Gastroesophageal sphincter (tissue), 4 donors: Measurements from ENCODE around the gene NDUFAF7. TPM values are rescaled to one million over a fixed set of nuclear protein-coding genes. Genes with fewer than 3 reads are reported as not detected.
"Not testable (repeated sequence)": the region's sequence is repeated elsewhere in the genome, so short reads cannot be mapped to it uniquely, and the experiment has no call there.

ENCODE experiments used
- ATAC-seq: fragments of 150-250 bp; one replicate; pipeline ENCODE4 v1.9.1; 2016; ENCODE audit warnings: mild to moderate bottlenecking, moderate library complexity
- H3K27ac ChIP-seq, 4 donors: fragments of 200-600 bp; sonication (generic) in 3 of 4; 1 replicate in 3 of 4; 2 replicates in 1 of 4; pipeline ENCODE4 v1.5.1; 2016 to 2019
- H3K27me3 ChIP-seq: fragments of 200-600 bp; sonication (generic); one replicate; pipeline ENCODE4 v1.5.1; 2019
- H3K36me3 ChIP-seq, 2 donors: fragments of 200-600 bp; sonication (generic); one replicate each; pipeline ENCODE4 v1.5.1; 2019; ENCODE audit warnings: control low read depth in 1 of 2
- H3K4me1 ChIP-seq, 3 donors: fragments of 200-600 bp; sonication (generic); 1 replicate in 2 of 3; 2 replicates in 1 of 3; pipeline ENCODE4 v1.5.1; 2016 to 2019; ENCODE audit warnings: control low read depth in 2 of 3
- H3K4me3 ChIP-seq, 2 donors: fragments of 200-600 bp; sonication (generic); one replicate each; pipeline ENCODE4 v1.5.1; 2019; ENCODE audit warnings: mild to moderate bottlenecking in 1 of 2, moderate library complexity in 1 of 2
- H3K9me3 ChIP-seq, 3 donors: fragments of 200-600 bp; sonication (generic); one replicate each; pipeline ENCODE4 v1.5.1; 2017 to 2019; ENCODE audit warnings: control low read depth in 2 of 3
- EP300 ChIP-seq: sonication (generic); formaldehyde crosslinking; IDR thresholded peaks from one replicate; pipeline ENCODE4 v1.6.1; 2017; ENCODE audit warnings: antibody characterized with exemption, mild to moderate bottlenecking
- POLR2A ChIP-seq, 2 donors: fragments of 450-650 bp; IDR thresholded peaks; one replicate each; pipeline ENCODE4 v1.6.1; 2017; ENCODE audit warnings: antibody characterized with exemption in 2 of 2, mild to moderate bottlenecking in 2 of 2, moderate library complexity in 1 of 2
- POLR2AphosphoS5 ChIP-seq: sonication (generic); formaldehyde crosslinking; IDR thresholded peaks from one replicate; pipeline ENCODE4 v1.6.1; 2017; ENCODE audit warnings: antibody characterized with exemption
- WGBS, 2 donors: methylation state at CpG; one replicate each; pipeline ENCODE4 v1.1.5; 2018; ENCODE audit warnings: low coverage in 1 of 2; 5-methylcytosine and 5-hydroxymethylcytosine counted together
- total RNA-seq, 4 donors: library from RNA; depleted of rRNA; stranded (reverse); fragments of >200 nt; gene quantifications; one replicate each; pipeline ENCODE4 v1.1.0, GENCODE V29; 2016
- TF ChIP-seq, protein P1 (sequence below), 4 experiments: fragments of 200-600 bp in 2 of 4; fragments of 450-650 bp in 2 of 4; sonication (generic) in 1 of 4; IDR thresholded peaks; one replicate each; pipeline ENCODE4 v1.5.1; 2017 to 2019; ENCODE audit warnings: antibody characterized with exemption in 4 of 4, mild to moderate bottlenecking in 2 of 4, moderate library complexity in 2 of 4

Gene NDUFAF7
- total RNA-seq, 4 donors from 2014 or later: 18.1 to 23.2 (median 19.4) TPM

DNA sequence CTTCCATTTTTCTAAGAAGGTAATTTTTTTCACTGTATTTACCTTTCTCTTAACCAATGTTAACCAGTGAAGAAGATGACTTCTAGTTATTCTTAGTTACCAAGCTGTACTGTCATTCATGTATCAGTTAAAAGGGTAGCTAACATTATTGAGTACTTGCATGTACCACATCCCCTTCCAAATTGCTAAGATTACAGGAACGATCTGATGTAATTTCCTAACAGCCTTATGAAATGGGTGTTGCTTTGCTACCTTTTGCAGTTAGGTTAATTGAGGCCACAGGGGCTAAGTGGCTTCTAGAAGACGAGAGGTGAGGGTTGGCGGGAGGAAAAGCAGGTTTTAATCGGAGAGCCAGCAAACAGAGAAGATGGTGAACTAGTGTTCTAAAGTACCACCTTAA is 41.2 kb upstream of the NDUFAF7 start:
- Histone ChIP-seq H3K36me3 (no peaks in the 10 kb centered on the region), H3K4me1 (no peaks in the 10 kb centered on the region), H3K4me3 (no peak overlapping the region), H3K27me3 (no peaks in the 10 kb centered on the region), H3K27ac (no peak overlapping the region), H3K9me3 (no peaks in the 10 kb centered on the region)
- no peak for ATAC-seq
- TF ChIP-seq EP300 (no peak), POLR2A (IDR thresholded peaks at IDR 0.05) (no peak), POLR2AphosphoS5 (no peak)
- TF ChIP-seq, protein P1, sequence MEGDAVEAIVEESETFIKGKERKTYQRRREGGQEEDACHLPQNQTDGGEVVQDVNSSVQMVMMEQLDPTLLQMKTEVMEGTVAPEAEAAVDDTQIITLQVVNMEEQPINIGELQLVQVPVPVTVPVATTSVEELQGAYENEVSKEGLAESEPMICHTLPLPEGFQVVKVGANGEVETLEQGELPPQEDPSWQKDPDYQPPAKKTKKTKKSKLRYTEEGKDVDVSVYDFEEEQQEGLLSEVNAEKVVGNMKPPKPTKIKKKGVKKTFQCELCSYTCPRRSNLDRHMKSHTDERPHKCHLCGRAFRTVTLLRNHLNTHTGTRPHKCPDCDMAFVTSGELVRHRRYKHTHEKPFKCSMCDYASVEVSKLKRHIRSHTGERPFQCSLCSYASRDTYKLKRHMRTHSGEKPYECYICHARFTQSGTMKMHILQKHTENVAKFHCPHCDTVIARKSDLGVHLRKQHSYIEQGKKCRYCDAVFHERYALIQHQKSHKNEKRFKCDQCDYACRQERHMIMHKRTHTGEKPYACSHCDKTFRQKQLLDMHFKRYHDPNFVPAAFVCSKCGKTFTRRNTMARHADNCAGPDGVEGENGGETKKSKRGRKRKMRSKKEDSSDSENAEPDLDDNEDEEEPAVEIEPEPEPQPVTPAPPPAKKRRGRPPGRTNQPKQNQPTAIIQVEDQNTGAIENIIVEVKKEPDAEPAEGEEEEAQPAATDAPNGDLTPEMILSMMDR (IDR thresholded peaks at IDR 0.05): no peak
- WGBS, 2 donors: 79 to 85% methylated on average over 4 of the region's 4 CpGs

DNA sequence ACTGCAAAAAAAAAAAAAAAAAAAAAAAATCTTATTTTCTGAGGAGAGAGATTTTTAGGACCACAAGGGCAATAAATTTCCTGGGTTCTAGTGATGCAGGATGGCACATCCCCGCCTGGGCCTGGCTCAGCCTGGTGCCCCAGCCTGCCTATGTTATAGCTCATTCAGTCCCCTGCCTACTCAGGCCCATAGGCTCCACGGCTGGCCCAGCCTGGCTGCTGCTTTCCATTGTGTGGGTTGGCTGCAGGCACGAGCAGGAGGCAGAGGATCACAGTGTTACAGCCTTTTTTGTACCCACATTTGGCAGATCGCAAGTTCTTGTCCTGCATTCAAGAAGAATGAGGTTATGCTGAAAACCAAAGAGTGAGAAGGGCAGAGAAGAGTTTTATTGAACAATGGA is 40.2 kb upstream of the NDUFAF7 start:
- WGBS, 2 donors: 72% methylated on average over 2 of the region's 4 CpGs; no CpG with 5 or more reads in 1 of the 2 donors
- no peak for ATAC-seq

GRCh38 chr2:37191747-37192146 is 39.7 kb upstream of the NDUFAF7 start:
- H3K4me1 ChIP-seq: peaks cover 0 to 5% (median 0%) of the 10 kb centered on the region in 3 donors
- H3K9me3 ChIP-seq: no peaks in the 10 kb centered on the region
- TF ChIP-seq, protein P1 (IDR thresholded peaks at IDR 0.05): no peak
- TF ChIP-seq POLR2AphosphoS5 (no peak), POLR2A (IDR thresholded peaks at IDR 0.05) (no peak), EP300 (no peak)
- H3K4me3 ChIP-seq: no peak overlapping the region
- ATAC-seq: no peak
- H3K27ac ChIP-seq: no peak overlapping the region
- no peaks in the 10 kb centered on the region for H3K36me3 ChIP-seq
- H3K27me3 ChIP-seq: no peaks in the 10 kb centered on the region
- 86% methylated on average over 1 of the region's 6 CpGs; no CpG with 5 or more reads in 1 of the 2 donors for WGBS, 2 donors

More for the DNA sequence above, 40.2 kb upstream of the NDUFAF7 start:
- no peak overlapping the region for H3K27ac ChIP-seq
- H3K4me3 ChIP-seq: no peak overlapping the region
- peaks cover 0 to 5% (median 0%) of the 10 kb centered on the region in 3 donors for H3K4me1 ChIP-seq
- TF ChIP-seq, protein P1 (IDR thresholded peaks at IDR 0.05): no peak
- TF ChIP-seq POLR2A (IDR thresholded peaks at IDR 0.05) (no peak), EP300 (no peak), POLR2AphosphoS5 (no peak)
- no peaks in the 10 kb centered on the region for H3K9me3 ChIP-seq
- H3K27me3 ChIP-seq: no peaks in the 10 kb centered on the region
- no peaks in the 10 kb centered on the region for H3K36me3 ChIP-seq

DNA sequence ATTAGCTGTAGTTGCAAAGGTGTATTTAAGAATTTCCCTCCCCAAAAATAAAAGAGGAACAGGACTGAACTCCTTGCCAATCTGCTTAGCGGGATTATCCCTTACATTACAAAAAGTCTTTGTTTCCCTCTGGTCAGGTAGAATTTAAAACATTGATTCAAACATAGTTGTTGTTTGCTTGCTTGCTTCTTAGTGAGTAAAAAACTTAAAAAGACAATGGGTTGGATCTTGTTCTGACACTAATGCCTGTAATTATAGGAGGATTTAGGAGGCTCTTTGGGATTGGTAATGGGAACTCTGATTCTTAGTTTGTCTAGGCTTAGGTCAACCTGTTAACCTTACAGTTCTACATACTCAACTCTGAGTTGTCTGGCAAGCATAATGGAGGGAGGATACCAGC is 38.9 kb upstream of the NDUFAF7 start:
- H3K9me3 ChIP-seq: no peaks in the 10 kb centered on the region
- WGBS, 2 donors: 85 to 89% methylated on average over 1 of the region's 1 CpG
- no peak overlapping the region for H3K27ac ChIP-seq
- H3K4me3 ChIP-seq: no peak overlapping the region
- ATAC-seq: no peak
- no peak for TF ChIP-seq POLR2AphosphoS5
- no peak for TF ChIP-seq POLR2A (IDR thresholded peaks at IDR 0.05)
- TF ChIP-seq, protein P1 (IDR thresholded peaks at IDR 0.05): no peak
- no peak for TF ChIP-seq EP300
- peaks cover 0 to 13% (median 0%) of the 10 kb centered on the region in 3 donors for H3K4me1 ChIP-seq
- no peaks in the 10 kb centered on the region for H3K36me3 ChIP-seq
- H3K27me3 ChIP-seq: no peaks in the 10 kb centered on the region

GRCh38 chr2:37195862-37196319 is 35.6 kb upstream of the NDUFAF7 start:
- peak; percentile 15 for ATAC-seq
- H3K4me1 ChIP-seq: peaks cover 0 to 30% (median 0%) of the 10 kb centered on the region in 3 donors
- 40 to 72% methylated on average over 4 to 12 of the region's 20 CpGs for WGBS, 2 donors
- not testable (repeated sequence) for H3K9me3 ChIP-seq, H3K27me3 ChIP-seq
- H3K36me3 ChIP-seq: peaks cover 0 to 14% of the 10 kb centered on the region in 2 donors
- peak overlapping the region; percentile 57 to 95 (median 92) for H3K27ac ChIP-seq
- peak overlapping the region; percentile 87 to 91 for H3K4me3 ChIP-seq
